Activated CD4-positive, alpha-beta T cell treated with anti-CD3 and anti-CD28 coated beads, Interleukin-2, Interleukin-6, amounts not matched to agents 100 ng/mL and 50 ng/mL, durations not matched to agents 16 hours and 8 hours (primary cell): ENCODE data around the gene GADD45B.
"Not testable (repeated sequence)": the region's sequence is repeated elsewhere in the genome, so short reads cannot be mapped to it uniquely, and the experiment has no call there.

Experiments used
- DNase-seq: peaks from one replicate; pipeline ENCODE4 v3.0.0-alpha.2; 2020

GADD45B gene

GRCh38 chr19:2518856-2519255 is 42.9 kb downstream of the GADD45B start:
- not testable (repeated sequence) for DNase-seq

- no peak for DNase-seq
These were observed 43.6 kb downstream of the GADD45B start for GRCh38 chr19:2519482-2519881.

GRCh38 chr19:2523630-2524311 is 47.8 kb downstream of the GADD45B start:
- DNase-seq: no peak

GRCh38 chr19:2524361-2524839 is 48.5 kb downstream of the GADD45B start:
- no peak for DNase-seq

- DNase-seq: no peak
These were observed 49.2 kb downstream of the GADD45B start for GRCh38 chr19:2524840-2525723.

GRCh38 chr19:2527171-2527570 is 51.2 kb downstream of the GADD45B start:
- no peak for DNase-seq

- DNase-seq: no peak
These were observed 51.8 kb downstream of the GADD45B start for GRCh38 chr19:2527686-2528085.
